ENCODE results near the gene OR5AN1. TPM values are rescaled to one million over a fixed set of nuclear protein-coding genes. Genes with fewer than 3 reads are reported as not detected.

Gene OR5AN1
- total RNA-seq, 1 experiment from 2014 or later: not detected

Other genes starting within 250 kb of the OR5AN1 start
- gene FAM111A, start 216.0 kb upstream of the OR5AN1 start, total RNA-seq (2014; rRNA removed; shearing (Covaris generic)): 118 and 159 TPM in 2 replicates
- gene DTX4, start 186.8 kb upstream of the OR5AN1 start, total RNA-seq (2014; rRNA removed; shearing (Covaris generic)): 0.37 and 0.39 TPM in 2 replicates
- not detected in 2 replicates for gene MPEG1, start 146.0 kb upstream of the OR5AN1 start, total RNA-seq (2014; rRNA removed; shearing (Covaris generic))
- not detected in 2 replicates for gene OR5A2, start 67.5 kb downstream of the OR5AN1 start, total RNA-seq (2014; rRNA removed; shearing (Covaris generic))
- gene OR5A1, start 77.6 kb downstream of the OR5AN1 start, total RNA-seq (2014; rRNA removed; shearing (Covaris generic)): not detected in 2 replicates
- not detected in 2 replicates for gene OR4D6, start 98.1 kb downstream of the OR5AN1 start, total RNA-seq (2014; rRNA removed; shearing (Covaris generic))
- gene OR4D10, start 114.4 kb downstream of the OR5AN1 start, total RNA-seq (2014; rRNA removed; shearing (Covaris generic)): not detected in 2 replicates
- not detected in 2 replicates for gene OR4D11, start 144.7 kb downstream of the OR5AN1 start, total RNA-seq (2014; rRNA removed; shearing (Covaris generic))
- gene OR4D9, start 152.6 kb downstream of the OR5AN1 start, total RNA-seq (2014; rRNA removed; shearing (Covaris generic)): not detected in 2 replicates

Measured in M059J (cell line).